Measurements from ENCODE around the gene SND1.
"Not testable (repeated sequence)": the region's sequence is repeated elsewhere in the genome, so short reads cannot be mapped to it uniquely, and the experiment has no call there.

SND1 gene

DNA sequence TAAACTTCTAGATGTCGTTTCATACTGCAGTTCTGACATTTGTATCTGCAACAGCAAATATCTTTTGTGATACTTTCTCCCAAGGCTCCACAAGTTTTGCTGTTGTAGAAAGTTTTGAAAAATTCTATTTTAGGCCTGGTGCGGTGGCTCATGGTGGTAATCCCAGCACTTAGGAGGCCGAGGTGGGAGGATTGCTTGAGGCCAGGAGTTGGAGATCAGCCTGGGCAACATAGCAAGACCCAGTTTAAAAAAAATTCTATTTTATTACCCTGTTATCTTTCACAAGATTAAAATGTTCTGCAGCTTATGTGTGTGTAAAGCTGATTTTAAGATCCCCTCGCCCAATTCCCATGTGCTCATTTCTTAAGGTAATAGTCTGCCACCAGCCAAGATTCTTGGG lies 1.4 kb downstream of the SND1 start:
- DNase-seq = no peak

DNA sequence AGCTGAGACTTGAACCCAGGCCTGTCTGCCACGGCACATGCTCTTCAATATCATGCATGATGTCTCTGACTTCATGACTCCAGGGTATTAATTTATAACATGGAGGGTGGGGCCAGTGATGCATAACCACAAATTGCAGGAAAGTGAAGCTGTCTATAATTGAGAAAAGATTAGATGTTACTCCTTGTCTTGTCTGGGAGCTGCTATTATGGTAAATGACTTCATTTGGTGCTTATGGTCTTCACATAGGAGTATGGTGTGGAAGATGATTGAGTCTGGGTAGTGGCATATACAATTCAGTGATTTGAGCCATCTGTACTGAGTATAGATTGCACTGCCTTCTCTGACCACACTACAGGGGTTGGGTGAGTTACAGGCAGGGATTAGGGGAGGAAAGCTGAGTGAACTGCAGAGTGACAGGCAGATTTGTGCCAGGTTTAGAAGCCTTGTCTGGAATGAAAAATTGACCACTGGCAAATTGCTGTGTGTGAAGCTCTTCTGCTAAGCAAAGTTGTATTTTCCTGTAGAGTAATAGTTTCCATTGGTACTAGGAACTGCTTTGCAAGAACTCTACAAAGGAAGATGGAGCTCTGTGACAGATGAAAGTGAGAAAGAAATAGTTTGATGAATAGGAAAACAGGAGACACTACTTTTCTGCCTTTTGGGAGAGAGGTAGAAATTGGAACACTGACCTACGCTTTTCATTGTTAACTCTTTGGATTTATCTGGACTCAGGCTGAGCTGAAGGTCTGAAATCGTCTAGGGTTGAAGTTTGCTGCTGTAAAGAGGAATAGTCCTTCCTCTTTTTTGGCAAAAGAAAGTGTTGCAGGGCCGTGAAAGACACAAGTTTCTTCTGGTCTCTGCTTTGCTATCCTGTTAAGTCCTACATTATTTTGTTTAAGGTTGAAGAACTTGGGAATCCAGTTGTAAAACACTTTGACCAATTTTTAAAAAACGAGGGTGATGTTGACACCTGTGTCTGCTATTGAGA lies 2.7 kb downstream of the SND1 start:
- DNase-seq = no peak

DNA sequence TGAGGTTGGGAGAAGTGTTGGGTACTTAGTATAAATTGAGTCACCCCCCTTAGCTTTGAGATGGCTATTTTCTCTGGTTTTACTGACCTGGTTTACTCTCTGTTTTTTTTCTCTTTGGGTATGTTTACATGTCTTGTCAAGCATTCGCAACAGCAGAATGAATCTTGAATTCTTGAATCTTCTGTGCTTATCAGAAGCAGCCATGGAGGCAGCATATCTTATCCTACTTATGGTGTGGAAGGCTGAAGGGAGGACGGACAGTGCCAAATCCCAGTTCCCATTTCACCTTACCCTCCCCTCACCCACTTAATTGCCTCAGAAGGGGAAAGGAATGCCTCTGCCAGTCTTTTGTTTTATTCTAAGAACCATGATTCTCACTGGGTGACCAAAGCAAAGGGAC lies 3.7 kb downstream of the SND1 start:
- no peak for DNase-seq

DNA sequence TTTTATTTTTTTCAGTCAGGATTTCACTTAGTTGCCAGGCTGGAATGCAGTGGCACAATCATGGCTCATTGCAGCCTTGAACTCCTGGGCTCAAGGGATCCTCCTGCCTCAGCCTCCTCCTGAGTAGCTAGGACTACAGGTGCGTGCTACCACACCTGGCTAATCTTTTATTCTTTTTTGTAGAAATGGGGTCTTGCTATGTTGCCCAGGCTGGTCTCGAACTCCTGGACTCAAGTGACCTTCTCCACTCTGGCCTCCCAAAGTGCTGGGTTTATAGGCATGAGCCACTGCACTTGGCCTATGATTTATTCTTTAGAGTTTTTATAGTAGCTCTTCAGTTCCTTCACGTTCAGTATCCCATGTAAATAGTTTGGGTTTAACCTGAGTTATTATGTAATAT lies 5.5 kb downstream of the SND1 start:
- DNase-seq = no peak

DNA sequence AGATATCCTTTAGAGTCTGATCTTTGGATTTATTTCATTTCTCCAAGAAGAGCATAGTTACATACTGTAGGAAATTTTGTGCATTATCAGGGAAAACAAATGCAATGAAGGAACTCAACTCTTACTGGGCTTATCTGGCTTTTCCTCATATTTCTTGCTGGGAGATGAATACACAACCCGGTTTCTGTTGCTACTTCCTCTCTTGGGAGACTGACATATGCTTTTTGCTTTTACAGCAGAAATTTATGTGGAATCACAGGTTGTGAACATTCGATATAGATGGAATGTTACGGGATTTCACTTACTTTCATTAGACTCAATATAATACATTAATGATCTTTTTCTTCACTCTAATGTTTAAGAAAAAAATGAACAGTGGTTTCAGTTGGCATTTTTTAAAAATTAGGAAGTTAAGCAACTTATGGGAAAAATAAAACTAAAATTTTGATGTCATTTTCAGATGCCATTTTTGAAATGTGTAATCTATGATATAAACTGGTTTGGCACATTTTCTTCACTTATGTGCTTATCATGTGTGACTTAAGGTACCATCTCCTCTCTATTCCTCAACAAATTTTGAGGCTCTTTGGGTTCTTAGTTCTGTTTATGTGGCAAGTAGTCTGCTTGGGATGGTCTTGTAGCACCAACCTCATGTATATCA lies 7.1 kb downstream of the SND1 start:
- DNase-seq = no peak

DNA sequence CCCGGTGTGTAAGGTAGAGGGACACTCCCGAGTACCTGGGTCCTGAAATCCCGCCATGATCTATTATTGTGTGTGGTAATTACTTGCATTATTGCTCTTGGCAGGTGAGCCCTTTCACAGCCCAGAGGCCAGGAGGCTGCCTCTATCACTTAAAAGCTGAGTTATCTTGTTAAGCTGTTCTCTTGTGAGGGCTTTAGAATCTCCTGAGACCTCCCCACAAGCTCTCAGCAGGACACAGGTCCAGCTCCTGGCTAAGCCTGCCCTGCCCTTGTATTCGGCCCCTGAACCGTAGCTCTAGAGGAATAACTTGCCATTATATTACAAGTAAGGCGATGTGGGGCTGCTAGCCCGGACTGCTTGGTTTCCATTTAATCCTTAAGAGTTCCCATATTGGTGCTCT lies 13.9 kb downstream of the SND1 start:
- no peak for DNase-seq

DNA sequence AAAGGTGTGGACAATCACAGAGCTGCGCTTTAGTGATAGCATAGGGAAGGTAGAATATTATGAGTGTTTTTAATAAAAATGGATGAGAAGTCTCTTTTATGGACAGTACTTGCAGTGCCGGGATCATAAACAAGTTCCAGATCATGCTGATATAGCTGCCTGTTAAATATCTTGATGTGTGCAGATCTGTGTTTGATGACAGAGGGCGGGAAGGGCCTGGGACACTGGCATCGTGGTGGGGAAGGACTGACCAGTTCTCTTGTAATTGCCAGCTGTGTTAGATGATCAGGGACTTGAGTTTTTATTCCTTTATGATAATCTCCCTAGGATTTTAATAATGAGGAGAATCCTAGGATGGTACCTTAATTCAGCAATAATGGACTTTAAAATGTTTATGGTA lies 14.6 kb downstream of the SND1 start:
- no peak for DNase-seq

DNA sequence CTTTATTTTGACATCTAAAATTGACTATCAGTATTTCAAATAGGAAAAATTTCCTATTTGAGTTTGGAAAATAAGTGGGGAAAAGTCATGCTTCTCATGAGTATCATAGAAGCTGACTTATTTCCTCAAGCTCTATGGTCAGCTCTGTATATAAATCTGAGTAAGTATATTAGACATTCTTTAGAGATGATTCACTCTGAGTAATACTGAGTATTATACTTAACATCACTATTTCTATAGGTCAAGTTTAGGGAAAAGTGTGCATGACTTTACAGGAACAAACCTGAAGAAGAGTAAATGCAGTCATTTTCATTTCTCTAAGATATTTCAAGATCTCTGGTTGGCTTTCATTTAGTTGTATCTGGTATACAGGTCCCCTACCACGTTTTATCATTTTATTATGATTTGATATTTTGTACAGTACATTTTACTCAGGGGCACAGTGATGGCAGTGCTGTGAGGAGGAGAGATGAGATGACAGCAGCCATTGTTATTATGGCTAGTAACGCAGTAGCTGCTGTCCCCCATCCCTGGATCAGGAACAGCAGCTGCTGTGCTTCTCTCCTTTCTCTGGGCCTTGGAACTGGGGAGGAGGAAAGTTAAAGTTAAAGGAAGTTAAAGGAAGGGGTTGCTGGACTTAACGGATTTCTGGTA lies 15.2 kb downstream of the SND1 start:
- no peak for DNase-seq

DNA sequence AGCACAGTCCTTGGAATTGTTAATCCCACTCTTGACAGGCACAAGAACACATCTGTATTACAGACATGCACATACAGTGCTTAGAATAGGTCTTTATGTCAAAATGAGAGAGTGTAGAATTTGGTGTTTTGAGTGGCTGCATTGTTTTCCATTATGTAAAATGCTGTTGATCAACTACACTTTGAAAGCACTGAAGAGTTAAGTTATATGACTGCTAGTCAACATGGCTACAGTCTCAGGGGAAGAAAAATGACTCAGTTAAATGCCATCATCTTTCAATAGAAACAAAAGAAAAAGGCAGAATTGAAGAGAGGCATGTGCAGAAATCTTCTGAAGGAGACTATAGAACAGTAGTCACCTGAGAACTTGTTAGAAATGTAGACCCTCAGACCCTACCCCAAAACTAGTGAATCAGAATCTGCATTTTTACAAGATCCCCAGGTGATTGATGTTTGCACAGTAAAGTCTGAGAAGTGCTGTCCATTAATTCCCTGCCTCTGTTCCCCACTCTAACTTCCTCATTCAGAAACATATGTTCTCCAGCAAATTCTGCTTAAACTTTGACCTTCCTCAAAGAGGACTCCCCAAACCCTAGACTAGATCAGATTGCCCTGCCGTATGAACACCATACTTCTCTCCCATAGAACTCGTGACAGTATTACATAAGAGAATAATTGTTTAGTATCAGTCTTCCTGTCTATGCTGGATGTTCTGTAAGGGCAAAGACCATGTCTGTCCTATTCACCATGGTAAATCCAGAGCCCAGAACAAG lies 16.0 kb downstream of the SND1 start:
- DNase-seq = no peak

DNA sequence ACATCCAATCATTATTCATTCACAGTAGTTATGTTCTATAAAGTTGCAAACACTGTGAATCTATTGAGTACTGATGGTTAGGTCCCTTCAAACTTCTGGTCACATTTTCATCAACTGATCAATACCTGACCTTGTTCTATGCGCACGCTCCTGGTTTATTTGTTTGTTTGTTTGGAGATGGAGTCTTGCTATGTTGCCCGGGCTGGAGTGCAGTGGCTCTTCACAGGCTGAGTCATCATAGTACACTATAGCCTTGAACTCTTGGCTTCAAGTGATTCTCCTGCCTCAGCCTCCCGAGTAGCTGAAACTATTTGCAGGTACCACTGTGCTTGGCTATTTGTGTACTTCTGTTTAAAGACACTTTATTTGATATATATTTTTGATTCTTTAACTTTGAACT lies 19.3 kb downstream of the SND1 start:
- no peak for DNase-seq

DNA sequence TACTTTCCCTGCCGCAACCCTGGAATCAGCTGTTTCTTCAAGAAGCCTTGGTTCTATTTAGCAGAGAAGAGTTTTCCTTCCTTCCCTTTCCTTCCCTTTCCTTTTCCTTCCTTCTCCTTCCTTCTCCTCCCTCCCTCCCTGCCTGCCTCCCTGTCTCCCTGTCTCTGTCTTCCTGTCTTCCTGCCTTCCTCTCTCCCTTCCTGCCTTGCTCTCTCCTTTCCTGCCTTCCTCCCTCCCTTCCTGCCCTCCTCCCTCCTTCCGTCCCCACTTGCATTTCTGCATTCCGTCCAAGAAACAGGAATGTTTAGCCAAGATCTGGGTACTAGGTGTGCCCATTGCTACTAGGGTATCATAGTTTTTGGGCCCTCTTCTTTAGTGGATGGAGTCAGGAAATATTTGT lies 21.9 kb downstream of the SND1 start:
- DNase-seq = no peak

DNA sequence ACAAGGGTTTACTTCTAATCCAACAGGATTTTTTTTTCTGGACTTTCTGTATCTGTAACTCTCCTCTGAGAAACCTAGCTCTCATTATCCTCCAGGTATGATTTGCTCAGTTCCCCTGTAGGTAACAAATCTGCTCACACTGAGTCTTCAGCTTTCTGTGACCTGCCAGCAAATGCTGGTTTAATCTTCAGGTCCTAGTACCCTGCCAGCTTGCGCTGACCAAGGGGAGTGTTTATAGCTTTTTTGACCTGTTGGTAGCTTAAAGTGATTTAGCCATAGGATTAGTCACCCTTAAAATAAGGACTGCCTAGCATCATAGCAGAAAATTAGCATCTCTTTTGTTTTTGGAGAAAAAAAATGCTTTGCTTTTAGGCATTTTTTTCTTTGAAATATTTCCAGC lies 22.4 kb downstream of the SND1 start:
- DNase-seq = no peak

DNA sequence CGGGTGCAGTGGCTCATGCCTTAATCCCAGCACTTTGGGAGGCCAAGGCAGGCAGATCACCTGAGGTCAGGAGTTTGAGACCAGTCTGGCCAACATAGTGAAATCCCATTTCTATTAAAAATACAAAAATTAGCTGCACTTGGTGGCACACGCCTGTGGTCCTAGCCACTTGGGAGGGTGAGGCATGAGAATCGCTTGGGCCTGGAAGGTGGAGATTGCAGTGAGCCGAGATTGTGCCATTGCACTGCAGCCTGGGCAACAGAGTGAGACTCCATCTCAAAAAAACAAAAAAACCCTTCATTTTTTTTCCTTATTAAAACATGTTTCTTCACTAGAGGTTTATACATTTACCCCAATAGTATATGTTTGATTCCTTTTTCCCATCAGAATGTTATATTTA lies 22.9 kb downstream of the SND1 start:
- DNase-seq = not testable (repeated sequence)

DNA sequence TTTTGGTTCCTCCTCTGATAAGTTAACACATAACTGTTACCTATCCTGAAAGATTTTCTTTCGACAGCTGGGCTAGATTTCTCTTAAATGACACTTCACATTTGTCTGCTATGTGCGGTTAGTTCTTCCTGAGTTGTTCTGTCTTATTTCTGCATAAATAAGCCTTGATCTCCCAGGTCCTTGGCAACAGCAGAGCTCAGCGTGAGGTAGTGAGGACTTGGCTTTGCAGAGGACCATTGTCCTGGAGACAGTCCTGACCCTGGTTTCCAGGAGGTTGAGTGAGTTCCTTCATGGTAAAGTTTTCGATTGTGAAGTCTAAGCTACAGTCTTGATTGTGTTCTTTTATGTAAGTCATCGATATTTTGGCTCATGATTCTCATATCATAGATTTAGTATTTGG lies 23.7 kb downstream of the SND1 start:
- no peak for DNase-seq

DNA sequence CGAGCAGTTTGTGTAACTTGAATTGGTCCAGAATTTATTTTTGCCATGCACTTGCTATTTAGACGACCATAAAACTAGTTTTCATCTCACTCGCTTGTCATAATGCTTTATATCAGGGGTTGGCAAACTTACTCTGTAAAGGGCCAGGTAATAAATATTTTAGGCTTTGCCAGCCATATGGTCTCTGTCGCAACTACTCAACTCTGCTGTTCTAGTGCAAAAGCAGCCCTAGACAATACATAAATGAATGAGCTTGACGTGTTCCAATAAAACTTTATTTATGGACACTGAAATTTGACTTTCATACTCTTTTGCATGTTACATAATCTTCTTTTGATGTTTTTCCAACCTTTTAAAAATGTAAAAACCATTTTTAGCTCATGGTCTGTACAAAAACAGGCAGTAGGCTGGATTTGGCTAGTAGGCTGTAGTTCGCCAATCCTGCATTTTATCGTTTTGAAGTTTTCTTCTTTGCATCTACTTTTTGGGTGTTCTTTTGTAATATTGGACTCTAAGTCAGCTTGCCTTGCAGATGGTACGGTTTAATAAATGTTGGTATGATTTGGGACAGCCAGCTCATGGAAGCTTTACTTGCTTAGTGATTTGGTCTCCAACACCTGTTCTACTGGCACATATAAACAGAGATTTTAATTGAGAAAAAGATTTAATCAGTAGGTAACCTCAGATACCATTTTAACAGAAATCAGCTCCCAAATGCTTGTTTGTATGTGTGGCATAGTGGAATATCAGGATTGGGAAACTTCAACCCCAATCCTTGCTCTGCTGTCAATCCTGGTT lies 25.6 kb downstream of the SND1 start:
- DNase-seq = no peak

DNA sequence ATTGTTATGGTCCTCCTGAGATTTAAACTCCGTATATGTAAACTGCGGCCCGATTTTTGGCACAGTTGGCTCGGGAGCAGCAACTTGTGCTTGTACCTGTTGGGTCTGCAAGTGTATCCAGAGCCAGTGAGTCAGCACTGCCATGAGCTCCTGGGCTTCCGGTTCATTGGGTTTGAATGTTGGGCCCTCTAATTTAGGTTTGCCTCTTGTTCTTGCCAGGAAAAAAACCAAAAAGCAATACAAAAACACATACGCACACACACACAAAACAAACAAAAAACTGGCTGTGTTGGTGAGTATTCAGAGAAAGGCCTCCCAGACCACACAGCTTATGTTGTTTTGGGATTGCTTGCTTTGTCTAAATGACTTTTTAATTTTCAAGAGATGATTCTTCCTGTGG lies 26.3 kb downstream of the SND1 start:
- no peak for DNase-seq

DNA sequence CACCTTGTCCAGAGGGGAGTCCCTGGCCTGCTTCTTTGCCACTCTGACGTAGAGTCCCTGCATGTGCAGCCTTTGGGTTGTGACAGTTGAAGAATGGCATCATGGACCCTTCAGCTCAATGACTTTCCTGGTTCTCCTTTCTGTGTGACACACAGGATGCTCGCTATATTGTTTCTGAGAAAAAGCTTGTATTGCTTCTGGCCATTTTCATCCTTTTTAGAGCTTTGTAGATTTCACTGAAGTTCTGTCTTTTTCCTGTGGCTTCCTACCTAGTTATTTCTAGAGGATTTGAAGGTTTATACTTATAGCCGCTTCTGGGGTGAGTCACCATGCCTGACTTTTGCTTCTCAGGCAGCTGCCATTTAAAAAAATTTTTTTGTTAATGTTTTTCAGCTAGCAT lies 27.0 kb downstream of the SND1 start:
- no peak for DNase-seq

DNA sequence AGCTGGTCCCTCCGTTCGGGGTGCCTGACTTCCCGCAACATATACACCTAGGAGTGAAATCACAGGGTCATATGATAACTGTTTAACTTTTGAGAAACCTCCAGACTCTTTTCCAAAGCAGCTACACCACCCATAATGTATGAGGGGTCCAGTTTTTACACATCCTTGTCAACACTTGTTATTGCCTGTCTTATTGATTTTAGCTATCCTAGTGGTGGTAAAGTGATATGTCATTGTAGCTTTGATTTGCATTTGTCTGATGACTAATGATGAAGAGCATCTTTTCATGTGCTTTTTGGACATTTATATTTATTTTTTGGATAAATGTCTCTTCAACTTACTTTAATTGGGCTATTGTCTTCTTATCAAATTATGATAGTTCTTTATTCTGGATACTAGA lies 29.0 kb downstream of the SND1 start:
- no peak for DNase-seq

DNA sequence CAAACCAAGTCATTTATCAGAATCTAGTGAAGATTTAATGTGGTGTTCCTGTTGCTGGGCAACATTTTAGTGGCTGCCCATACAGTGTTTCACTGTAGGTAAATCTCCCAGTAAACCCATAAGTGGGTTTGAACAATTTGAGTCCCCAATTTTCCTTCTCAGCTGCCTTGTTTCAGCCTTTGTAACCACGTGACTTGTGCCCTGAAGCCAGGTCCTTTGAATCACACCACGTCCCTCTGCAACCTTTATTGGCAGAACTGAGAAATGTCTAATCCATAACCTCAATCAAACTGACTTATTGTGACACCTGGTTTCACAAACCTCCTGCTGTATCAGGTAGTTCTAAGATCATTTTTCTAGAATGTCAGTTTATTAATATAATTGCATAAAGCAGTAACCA lies 30.1 kb downstream of the SND1 start:
- no peak for DNase-seq

DNA sequence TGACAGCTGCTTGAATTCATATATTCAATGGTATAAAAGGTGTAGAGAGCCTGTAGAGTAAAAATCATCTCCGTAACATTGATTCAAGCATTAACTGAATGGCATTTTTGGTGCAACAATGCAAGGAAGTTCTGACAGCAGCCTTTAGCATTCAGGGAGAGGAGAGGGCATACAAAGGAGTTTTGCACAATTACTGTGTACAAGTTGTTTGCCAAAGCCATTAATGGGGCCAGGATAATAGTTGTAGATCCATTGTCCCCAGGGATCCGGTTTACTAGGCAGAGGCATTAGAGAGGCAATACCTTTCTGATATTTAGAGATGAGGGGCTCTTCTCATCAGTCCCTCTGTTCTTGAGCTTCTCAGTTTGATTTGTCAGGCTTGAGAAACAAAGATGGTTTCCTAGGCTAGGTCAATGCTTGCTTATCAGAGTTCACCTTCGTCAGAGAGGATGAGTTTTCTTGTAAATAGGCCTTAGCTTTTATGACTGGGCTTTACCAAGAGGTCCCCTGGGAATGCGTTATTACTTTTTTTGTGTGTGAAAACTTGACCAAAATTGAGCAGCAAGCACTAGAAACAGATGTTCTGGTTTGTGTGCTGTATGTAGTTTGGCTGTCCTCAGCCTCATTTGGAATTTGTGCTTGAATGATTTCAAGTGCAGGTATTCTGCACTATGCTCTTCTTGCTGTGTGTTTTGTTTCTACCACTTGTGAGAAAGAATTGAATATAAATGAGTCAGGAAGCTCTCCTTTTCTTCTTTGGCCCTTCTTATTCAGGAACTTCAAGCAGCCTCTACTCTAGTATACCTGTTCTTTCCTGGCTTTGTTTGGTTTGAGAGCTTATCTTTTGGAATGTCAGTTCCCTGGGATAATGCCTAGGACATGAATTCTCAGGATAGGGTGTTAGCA lies 32.0 kb downstream of the SND1 start:
- DNase-seq = no peak

DNA sequence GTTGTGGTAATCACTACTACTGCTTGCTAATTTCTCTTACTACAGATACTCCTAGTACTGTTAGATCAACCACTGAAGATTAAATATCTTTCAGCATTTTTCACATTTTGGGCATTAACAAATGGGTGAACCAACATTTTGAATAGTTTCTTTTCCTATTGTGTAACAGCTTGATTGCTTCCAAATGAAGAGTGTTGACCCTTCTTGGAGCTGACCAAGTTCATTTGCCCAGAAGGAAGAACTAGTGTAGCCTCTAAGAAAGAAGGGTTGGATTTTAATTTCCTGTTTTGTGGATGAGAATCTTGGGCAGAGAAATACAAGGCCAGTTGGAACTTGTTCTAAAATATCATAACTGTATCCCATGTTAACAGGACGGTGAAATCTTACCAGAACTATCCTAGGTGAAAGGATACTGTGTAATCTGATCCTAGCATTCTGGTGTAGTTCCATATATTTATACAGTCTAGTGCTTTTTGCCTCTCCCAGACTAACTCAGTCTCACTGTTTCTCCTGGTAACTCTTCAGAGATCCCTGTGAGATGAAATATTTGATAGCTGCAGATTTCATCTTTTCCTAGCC lies 37.3 kb downstream of the SND1 start:
- no peak for DNase-seq
